D721Med (cell line): ENCODE results near the gene DNMT3A.

Source experiments
- DNase-seq: peaks from one replicate; pipeline ENCODE4 v3.0.0; 2011; ENCODE audit warnings: low spot score; ENCODE audit not compliant: insufficient read length
- FAIRE-seq: peaks from 2 replicates; lab custom pipeline; 2011; peaks lifted over from hg19 to GRCh38; lab: Jason Lieb, UNC
- TF ChIP-seq, protein P1 (sequence below): IDR thresholded peaks from 2 replicates; pipeline ENCODE4 v1.5.1; 2012; ENCODE audit warnings: mild to moderate bottlenecking, control low read depth; ENCODE audit not compliant: insufficient read depth; ENCODE audit errors: missing control alignments

The DNMT3A gene

DNA sequence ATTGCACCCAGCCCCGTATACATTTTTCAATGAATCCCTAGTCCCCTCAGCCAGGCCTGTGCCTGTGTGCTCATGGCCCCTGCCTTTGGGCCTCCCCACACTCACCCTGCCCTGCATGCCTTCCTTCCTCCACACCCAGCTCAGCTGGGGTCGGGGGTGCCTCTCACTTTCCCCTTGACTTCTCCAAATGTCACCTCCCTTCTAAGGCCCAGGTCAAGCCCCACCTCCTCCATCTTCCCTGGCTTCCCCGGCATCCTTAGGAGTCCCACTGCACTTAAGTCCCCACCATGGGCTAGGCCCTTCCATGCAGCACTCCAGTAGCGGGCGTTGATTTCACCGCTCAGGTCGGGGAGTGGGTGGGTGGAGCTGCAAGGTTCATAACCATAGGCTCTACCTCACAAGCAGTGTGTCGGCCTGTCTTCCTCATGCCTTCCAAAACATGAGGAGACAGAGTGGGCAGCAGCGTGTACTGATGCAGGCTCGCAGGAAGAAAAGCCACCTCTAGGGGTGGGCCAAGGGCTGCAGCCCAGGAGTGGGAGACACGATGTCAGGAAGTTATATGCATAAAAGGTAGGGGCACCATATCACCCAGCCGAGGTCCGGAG lies 47.7 kb downstream of the DNMT3A start:
- FAIRE-seq: no peak
- TF ChIP-seq, protein P1, sequence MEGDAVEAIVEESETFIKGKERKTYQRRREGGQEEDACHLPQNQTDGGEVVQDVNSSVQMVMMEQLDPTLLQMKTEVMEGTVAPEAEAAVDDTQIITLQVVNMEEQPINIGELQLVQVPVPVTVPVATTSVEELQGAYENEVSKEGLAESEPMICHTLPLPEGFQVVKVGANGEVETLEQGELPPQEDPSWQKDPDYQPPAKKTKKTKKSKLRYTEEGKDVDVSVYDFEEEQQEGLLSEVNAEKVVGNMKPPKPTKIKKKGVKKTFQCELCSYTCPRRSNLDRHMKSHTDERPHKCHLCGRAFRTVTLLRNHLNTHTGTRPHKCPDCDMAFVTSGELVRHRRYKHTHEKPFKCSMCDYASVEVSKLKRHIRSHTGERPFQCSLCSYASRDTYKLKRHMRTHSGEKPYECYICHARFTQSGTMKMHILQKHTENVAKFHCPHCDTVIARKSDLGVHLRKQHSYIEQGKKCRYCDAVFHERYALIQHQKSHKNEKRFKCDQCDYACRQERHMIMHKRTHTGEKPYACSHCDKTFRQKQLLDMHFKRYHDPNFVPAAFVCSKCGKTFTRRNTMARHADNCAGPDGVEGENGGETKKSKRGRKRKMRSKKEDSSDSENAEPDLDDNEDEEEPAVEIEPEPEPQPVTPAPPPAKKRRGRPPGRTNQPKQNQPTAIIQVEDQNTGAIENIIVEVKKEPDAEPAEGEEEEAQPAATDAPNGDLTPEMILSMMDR: no peak

GRCh38 chr2:25293145-25293544 lies 48.6 kb downstream of the DNMT3A start:
- no peak for DNase-seq
- TF ChIP-seq, protein P1: no peak
- no peak for FAIRE-seq

More for the DNA sequence above, 47.7 kb downstream of the DNMT3A start:
- no peak for DNase-seq

DNA sequence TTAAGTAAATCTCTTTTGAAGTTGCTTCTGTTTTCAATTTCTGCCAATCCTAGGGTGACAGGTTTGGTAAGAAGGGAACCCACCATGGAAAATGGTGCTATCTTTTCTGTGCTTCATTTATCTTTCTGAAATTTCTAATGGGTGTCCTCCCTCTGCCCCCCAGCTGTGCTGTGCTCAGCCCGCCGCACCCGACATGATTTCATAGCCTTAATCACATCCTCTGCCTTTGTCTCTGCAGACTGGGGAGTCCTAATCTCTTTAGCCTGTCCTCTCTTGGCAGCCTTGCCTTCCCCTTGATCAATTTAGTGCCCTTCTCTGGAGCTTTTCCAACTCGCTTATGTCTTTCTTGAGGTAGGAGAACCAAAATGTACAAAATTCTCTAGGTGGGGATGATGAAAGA lies 49.3 kb downstream of the DNMT3A start:
- DNase-seq: no peak
- no peak for FAIRE-seq
- TF ChIP-seq, protein P1: no peak

GRCh38 chr2:25290811-25291495 lies 50.8 kb downstream of the DNMT3A start:
- TF ChIP-seq, protein P1: no peak
- FAIRE-seq (no peak), DNase-seq (no peak)

- TF ChIP-seq, protein P1: no peak
- no peak for DNase-seq
- no peak for FAIRE-seq
Observed at GRCh38 chr2:25286723-25287483, 54.8 kb downstream of the DNMT3A start.

DNA sequence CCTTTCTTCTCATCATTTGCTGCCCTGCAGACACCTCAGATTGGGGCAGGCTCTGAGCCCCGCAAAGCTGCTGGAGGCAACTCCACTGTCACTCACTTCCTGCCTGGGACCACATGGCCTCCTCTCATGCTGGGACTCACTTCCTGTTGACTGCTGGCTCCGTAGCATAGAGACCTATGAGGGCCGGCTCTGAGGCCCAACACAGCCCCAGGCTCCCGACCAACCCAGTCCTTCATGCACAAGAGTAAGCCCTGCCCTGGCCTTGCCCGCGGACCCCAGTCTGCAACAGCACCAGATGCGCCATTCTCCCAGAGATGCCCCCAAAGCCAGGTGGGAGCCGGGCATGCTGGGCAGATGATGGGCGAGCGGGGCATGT lies 55.7 kb downstream of the DNMT3A start:
- DNase-seq (no peak), FAIRE-seq (no peak)
- TF ChIP-seq, protein P1: no peak
